ENCODE results near the gene RAN. TPM values are rescaled to one million over a fixed set of nuclear protein-coding genes. Genes with fewer than 3 reads are reported as not detected.
"Not testable (repeated sequence)": the region's sequence is repeated elsewhere in the genome, so short reads cannot be mapped to it uniquely, and the experiment has no call there.

Gene RAN
- total RNA-seq, 1 experiment from 2014 or later: 1,538 TPM

- H3K36me3 Mint-ChIP-seq (ENCODE audit: insufficient read depth, unreplicated experiment): peaks cover 17% of the 10 kb centered on the region
Measured at GRCh38 chr12:130847112-130847511, 24.8 kb upstream of the RAN start.

DNA sequence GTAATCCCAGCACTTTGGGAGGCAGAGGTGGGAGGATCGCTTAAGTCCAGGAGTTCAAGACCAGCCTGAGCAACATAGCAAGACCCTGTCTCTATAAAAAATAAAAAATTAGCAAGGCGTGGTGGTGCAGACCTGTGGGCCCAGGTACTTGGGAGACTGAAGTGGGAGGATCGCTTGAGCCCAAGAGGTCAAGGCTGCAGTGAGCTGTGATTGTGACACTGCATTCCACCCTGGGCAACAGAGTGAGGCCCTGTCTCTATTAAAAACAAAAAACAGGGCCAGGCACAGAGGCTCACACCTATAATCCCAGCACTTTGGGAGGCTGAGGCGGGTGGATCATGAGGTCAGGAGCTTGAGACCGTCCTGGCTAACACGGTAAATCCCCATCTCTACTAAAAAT lies 23.8 kb upstream of the RAN start:
- CTCF ChIA-PET; BruUV-seq (replicated peaks); H3K4me3 Mint-ChIP-seq (ENCODE audit: low read depth, unreplicated experiment); H3K27me3 Mint-ChIP-seq (ENCODE audit: unreplicated experiment); H3K9me3 Mint-ChIP-seq (ENCODE audit: low read depth, unreplicated experiment); intact Hi-C loops (cut with micrococcal nuclease; ENCODE audit: unreplicated experiment); DNase-seq: not testable (repeated sequence)
- Mint-ChIP-seq H3K36me3 (ENCODE audit: insufficient read depth, unreplicated experiment) (peaks cover 17% of the 10 kb centered on the region), H3K27ac (ENCODE audit: unreplicated experiment) (peak overlapping the region; percentile 18), H3K4me1 (ENCODE audit: low read depth, unreplicated experiment) (peaks cover 36% of the 10 kb centered on the region)

More at GRCh38 chr12:130847112-130847511, 24.8 kb upstream of the RAN start:
- Mint-ChIP-seq H3K27ac (ENCODE audit: unreplicated experiment) (no peak overlapping the region), H3K4me3 (ENCODE audit: low read depth, unreplicated experiment) (no peak overlapping the region), H3K9me3 (ENCODE audit: low read depth, unreplicated experiment) (no peaks in the 10 kb centered on the region), H3K27me3 (ENCODE audit: unreplicated experiment) (no peaks in the 10 kb centered on the region), H3K4me1 (ENCODE audit: low read depth, unreplicated experiment) (peaks cover 36% of the 10 kb centered on the region)
- intact Hi-C loops (cut with micrococcal nuclease; ENCODE audit: unreplicated experiment): no loop called here
- TF ChIP-seq, protein P1, sequence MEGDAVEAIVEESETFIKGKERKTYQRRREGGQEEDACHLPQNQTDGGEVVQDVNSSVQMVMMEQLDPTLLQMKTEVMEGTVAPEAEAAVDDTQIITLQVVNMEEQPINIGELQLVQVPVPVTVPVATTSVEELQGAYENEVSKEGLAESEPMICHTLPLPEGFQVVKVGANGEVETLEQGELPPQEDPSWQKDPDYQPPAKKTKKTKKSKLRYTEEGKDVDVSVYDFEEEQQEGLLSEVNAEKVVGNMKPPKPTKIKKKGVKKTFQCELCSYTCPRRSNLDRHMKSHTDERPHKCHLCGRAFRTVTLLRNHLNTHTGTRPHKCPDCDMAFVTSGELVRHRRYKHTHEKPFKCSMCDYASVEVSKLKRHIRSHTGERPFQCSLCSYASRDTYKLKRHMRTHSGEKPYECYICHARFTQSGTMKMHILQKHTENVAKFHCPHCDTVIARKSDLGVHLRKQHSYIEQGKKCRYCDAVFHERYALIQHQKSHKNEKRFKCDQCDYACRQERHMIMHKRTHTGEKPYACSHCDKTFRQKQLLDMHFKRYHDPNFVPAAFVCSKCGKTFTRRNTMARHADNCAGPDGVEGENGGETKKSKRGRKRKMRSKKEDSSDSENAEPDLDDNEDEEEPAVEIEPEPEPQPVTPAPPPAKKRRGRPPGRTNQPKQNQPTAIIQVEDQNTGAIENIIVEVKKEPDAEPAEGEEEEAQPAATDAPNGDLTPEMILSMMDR (IDR thresholded peaks at IDR 0.05; ENCODE audit: unreplicated experiment): no peak
- CTCF ChIA-PET: no interaction called here
- DNase-seq: no peak
- no TSS peak for BruUV-seq (replicated peaks)

DNA sequence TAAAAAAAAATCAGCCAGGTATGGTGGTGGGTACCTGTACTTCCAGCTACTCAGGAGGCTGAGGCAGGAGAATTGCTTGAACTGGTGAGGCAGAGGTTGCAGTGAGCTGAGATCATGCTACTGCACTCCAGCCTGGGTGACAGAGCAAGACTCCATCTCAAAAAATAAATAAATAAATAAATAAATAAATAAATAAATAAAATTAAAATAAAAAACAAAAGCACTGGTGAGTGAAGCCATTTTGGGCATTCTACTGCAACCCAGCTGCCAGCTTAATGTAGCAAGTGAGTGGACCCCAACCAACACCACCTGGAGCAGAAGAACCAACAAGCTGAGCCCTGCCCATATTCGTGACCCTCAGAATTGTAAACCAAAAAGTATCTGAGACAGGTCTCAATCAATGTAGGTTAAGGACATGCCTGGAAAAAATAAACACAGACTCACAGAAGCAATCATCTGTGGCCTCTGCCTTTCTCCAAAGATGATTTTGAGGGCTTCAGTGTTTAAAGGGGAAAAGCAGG lies 23.0 kb upstream of the RAN start:
- intact Hi-C loops (cut with micrococcal nuclease; ENCODE audit: unreplicated experiment); DNase-seq; H3K27me3 Mint-ChIP-seq (ENCODE audit: unreplicated experiment); H3K4me3 Mint-ChIP-seq (ENCODE audit: low read depth, unreplicated experiment); H3K9me3 Mint-ChIP-seq (ENCODE audit: low read depth, unreplicated experiment); BruUV-seq (replicated peaks): not testable (repeated sequence)
- CTCF ChIA-PET: interaction anchor here (0.8 to 1.1 kb wide), 3 partner anchors 11 to 765 kb away, joined by 3 read pairs; no protein-coding TSS in a partner anchor
- H3K27ac Mint-ChIP-seq (ENCODE audit: unreplicated experiment): peak overlapping the region; percentile 57
- peaks cover 17% of the 10 kb centered on the region for H3K36me3 Mint-ChIP-seq (ENCODE audit: insufficient read depth, unreplicated experiment)
- H3K4me1 Mint-ChIP-seq (ENCODE audit: low read depth, unreplicated experiment): peaks cover 36% of the 10 kb centered on the region

GRCh38 chr12:130849561-130850417 lies 22.1 kb upstream of the RAN start:
- H3K36me3 Mint-ChIP-seq (ENCODE audit: insufficient read depth, unreplicated experiment): peaks cover 17% of the 10 kb centered on the region
- H3K4me1 Mint-ChIP-seq (ENCODE audit: low read depth, unreplicated experiment): peaks cover 36% of the 10 kb centered on the region
- CTCF ChIA-PET: interaction anchor here (0.6 to 1.7 kb wide), 7 partner anchors 12 to 766 kb away, joined by 3 to 9 read pairs (median 3); partner anchors contain the start of gene RIMBP2
- no peaks in the 10 kb centered on the region for H3K27me3 Mint-ChIP-seq (ENCODE audit: unreplicated experiment)
- DNase-seq: peak; percentile 68
- intact Hi-C loops (cut with micrococcal nuclease; ENCODE audit: unreplicated experiment): loop anchor here (2.0 kb wide), 1 partner anchor 21 kb away; no protein-coding TSS in a partner anchor
- BruUV-seq (replicated peaks): no TSS peak
- H3K27ac Mint-ChIP-seq (ENCODE audit: unreplicated experiment): peak overlapping the region; percentile 57
- TF ChIP-seq, protein P1 (IDR thresholded peaks at IDR 0.05; ENCODE audit: unreplicated experiment): no peak
- peak overlapping the region; percentile 33 for H3K4me3 Mint-ChIP-seq (ENCODE audit: low read depth, unreplicated experiment)
- no peaks in the 10 kb centered on the region for H3K9me3 Mint-ChIP-seq (ENCODE audit: low read depth, unreplicated experiment)

DNA sequence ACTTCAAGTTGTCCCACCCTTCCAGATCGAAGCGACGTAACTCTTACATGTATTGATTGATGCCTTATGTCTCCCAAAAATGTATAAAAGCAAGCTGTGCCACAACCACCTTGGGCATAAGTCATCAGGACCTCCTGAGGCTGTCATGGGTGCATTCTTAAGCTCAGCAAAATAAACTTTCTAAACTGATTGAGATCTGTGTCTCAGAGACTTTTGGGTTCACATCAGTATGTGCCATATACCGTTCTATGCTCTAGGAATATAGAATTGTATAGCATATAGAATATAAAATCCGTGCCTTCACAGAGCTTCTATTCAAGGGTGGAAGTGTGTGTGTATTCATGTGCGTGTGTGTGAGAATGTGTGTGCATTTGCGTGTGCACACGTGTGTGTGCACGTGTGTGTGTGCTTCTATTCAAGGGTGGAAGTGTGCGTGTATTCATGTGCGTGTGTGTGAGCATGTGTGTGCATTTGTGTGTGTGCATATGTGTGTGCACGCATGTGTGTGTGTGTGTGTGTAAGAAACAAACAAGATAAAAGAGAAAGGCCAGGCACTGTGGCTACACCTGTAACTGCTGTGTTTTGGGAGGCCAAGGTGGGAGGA lies 21.3 kb upstream of the RAN start:
- peaks cover 36% of the 10 kb centered on the region for H3K4me1 Mint-ChIP-seq (ENCODE audit: low read depth, unreplicated experiment)
- no TSS peak for BruUV-seq (replicated peaks)
- H3K36me3 Mint-ChIP-seq (ENCODE audit: insufficient read depth, unreplicated experiment): peaks cover 17% of the 10 kb centered on the region
- intact Hi-C loops (cut with micrococcal nuclease; ENCODE audit: unreplicated experiment): loop anchor here (2.0 kb wide), 1 partner anchor 20 kb away; no protein-coding TSS in a partner anchor
- no peaks in the 10 kb centered on the region for H3K9me3 Mint-ChIP-seq (ENCODE audit: low read depth, unreplicated experiment)
- CTCF ChIA-PET: interaction anchor here (0.9 to 1.7 kb wide), 3 partner anchors 13 to 24 kb away, joined by 3 to 9 read pairs (median 3); no protein-coding TSS in a partner anchor
- no peaks in the 10 kb centered on the region for H3K27me3 Mint-ChIP-seq (ENCODE audit: unreplicated experiment)
- TF ChIP-seq, protein P1 (IDR thresholded peaks at IDR 0.05; ENCODE audit: unreplicated experiment): no peak
- H3K27ac Mint-ChIP-seq (ENCODE audit: unreplicated experiment): peak overlapping the region; percentile 57
- DNase-seq: no peak
- peak overlapping the region; percentile 33 for H3K4me3 Mint-ChIP-seq (ENCODE audit: low read depth, unreplicated experiment)
